NOMO-1 treated with dmso at 0.1 percent for 144 hours (cell line): Measurements from ENCODE around the gene PYGL.

Experiments
- DNase-seq: peaks from one replicate; lab custom pipeline; 2025; ENCODE audit not compliant: unreplicated experiment; lab: John Stamatoyannopoulos, UW

Gene PYGL

GRCh38 chr14:50875359-50876070 lies 68.8 kb downstream of the PYGL start:
- DNase-seq = no peak

GRCh38 chr14:50874757-50875156 lies 69.5 kb downstream of the PYGL start:
- no peak for DNase-seq

GRCh38 chr14:50871914-50872732 lies 72.2 kb downstream of the PYGL start, which contains the start of gene ABHD12B:
TSS of gene ABHD12B (plus strand) at chr14:50872053. CDS start at chr14:50872175, 122 bp downstream.
- DNase-seq = no peak

GRCh38 chr14:50871228-50871627 lies 73.1 kb downstream of the PYGL start:
- DNase-seq = no peak

- DNase-seq = no peak
These were observed 78.7 kb downstream of the PYGL start for GRCh38 chr14:50865391-50866076.

- DNase-seq = no peak
These were observed 79.3 kb downstream of the PYGL start for GRCh38 chr14:50864946-50865345.

- DNase-seq = no peak
These were observed 80.0 kb downstream of the PYGL start for GRCh38 chr14:50864237-50864636.

- no peak for DNase-seq
These were observed 82.2 kb downstream of the PYGL start for GRCh38 chr14:50862036-50862570.

- DNase-seq = peak; percentile 12
These were observed 83.7 kb downstream of the PYGL start for GRCh38 chr14:50860478-50861086.

GRCh38 chr14:50859296-50859624 lies 85.0 kb downstream of the PYGL start:
- DNase-seq = no peak

GRCh38 chr14:50856660-50857059 lies 87.6 kb downstream of the PYGL start:
- no peak for DNase-seq

- no peak for DNase-seq
These were observed 88.7 kb downstream of the PYGL start for GRCh38 chr14:50855558-50855957.
